Fibroblast of skin of right quadriceps (primary cell): ENCODE data around the gene KRTAP12-1.
"Not testable (repeated sequence)": the region's sequence is repeated elsewhere in the genome, so short reads cannot be mapped to it uniquely, and the experiment has no call there.

Experiments used
- DNase-seq: peaks from one replicate; pipeline ENCODE4 v3.0.0-alpha.2; 2013

The KRTAP12-1 gene

GRCh38 chr21:44638506-44639330 is 43.2 kb downstream of the KRTAP12-1 start:
- DNase-seq: not testable (repeated sequence)

GRCh38 chr21:44637851-44638348 is 44.1 kb downstream of the KRTAP12-1 start:
- DNase-seq: not testable (repeated sequence)

- DNase-seq: no peak
Observed at GRCh38 chr21:44637018-44637850, 44.7 kb downstream of the KRTAP12-1 start, which contains the start of gene KRTAP10-10. TSS of gene KRTAP10-10 (plus strand) at chr21:44637356. CDS start at chr21:44637418, 62 bp downstream.

GRCh38 chr21:44636209-44637017 is 45.5 kb downstream of the KRTAP12-1 start:
- no peak for DNase-seq

- no peak for DNase-seq
Observed at GRCh38 chr21:44632067-44632466, 49.9 kb downstream of the KRTAP12-1 start.
